Esophagus squamous epithelium (tissue), 4 donors: ENCODE data around the gene SLC39A3.

Experiments
- POLR2A ChIP-seq, 4 donors: fragments of 450-650 bp; IDR thresholded peaks; one replicate each; pipeline ENCODE4 v1.6.1; 2017; ENCODE audit warnings: antibody characterized with exemption in 4 of 4, mild to moderate bottlenecking in 4 of 4, moderate library complexity in 3 of 4
- TF ChIP-seq, protein P1 (sequence below), 6 experiments: fragments of 450-650 bp in 4 of 6; fragments of 200-600 bp in 2 of 6; sonication (generic) in 2 of 6; IDR thresholded peaks; one replicate each; pipeline ENCODE4 v1.5.1; 2016 to 2019; ENCODE audit warnings: antibody characterized with exemption in 6 of 6, mild to moderate bottlenecking in 4 of 6, moderate library complexity in 4 of 6

DNA sequence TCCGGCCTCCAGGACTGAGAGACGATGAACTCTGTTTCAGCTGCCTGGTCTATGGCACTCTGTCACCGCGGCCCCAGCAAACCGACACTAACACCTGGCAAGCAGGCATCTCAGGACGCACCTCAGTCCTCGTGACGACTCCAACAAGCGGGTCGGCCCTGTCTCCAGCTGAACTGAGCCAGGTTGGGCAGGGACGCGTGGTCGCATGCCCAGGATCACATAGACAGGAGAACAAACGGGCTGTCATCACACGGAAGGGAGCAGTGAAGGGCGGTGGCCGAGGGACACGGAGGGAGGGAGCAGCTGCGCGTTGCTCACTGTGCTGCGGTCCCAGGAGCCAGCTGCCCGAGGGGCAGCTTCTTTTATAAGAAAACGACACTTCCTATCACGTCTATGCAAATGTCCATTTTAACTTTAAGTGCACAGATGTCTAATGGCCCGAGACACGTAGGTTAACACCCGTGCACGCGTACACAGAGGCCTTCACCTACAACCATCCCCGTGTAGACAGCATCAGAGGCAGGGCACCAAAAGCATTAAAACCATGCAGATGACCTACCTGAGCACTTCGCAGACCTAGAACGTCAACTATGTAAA lies 34.4 kb upstream of the SLC39A3 start:
- no peak for TF ChIP-seq POLR2A (IDR thresholded peaks at IDR 0.05)
- TF ChIP-seq, protein P1, sequence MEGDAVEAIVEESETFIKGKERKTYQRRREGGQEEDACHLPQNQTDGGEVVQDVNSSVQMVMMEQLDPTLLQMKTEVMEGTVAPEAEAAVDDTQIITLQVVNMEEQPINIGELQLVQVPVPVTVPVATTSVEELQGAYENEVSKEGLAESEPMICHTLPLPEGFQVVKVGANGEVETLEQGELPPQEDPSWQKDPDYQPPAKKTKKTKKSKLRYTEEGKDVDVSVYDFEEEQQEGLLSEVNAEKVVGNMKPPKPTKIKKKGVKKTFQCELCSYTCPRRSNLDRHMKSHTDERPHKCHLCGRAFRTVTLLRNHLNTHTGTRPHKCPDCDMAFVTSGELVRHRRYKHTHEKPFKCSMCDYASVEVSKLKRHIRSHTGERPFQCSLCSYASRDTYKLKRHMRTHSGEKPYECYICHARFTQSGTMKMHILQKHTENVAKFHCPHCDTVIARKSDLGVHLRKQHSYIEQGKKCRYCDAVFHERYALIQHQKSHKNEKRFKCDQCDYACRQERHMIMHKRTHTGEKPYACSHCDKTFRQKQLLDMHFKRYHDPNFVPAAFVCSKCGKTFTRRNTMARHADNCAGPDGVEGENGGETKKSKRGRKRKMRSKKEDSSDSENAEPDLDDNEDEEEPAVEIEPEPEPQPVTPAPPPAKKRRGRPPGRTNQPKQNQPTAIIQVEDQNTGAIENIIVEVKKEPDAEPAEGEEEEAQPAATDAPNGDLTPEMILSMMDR (IDR thresholded peaks at IDR 0.05): no peak
